HL-60 (cell line): ENCODE measurements around the gene FHIT.

Source experiments
- CTCF ChIP-seq: IDR thresholded peaks from one replicate; pipeline ENCODE4 v1.5.1; 2011; ENCODE audit warnings: low read length, control low read depth, inconsistent platforms; ENCODE audit not compliant: insufficient read depth
- GABPA ChIP-seq: IDR thresholded peaks from 2 replicates; pipeline ENCODE4 v1.6.1; 2012; ENCODE audit warnings: low read depth
- POLR2AphosphoS5 ChIP-seq: IDR thresholded peaks from 2 replicates; pipeline ENCODE4 v1.6.1; 2012; ENCODE audit warnings: low read depth
- REST ChIP-seq: IDR thresholded peaks from 2 replicates; pipeline ENCODE4 v1.6.1; 2012; ENCODE audit warnings: low read depth; ENCODE audit not compliant: insufficient replicate concordance
- SPI1 ChIP-seq: IDR thresholded peaks from 2 replicates; pipeline ENCODE4 v1.6.1; 2012; ENCODE audit warnings: low read depth, mild to moderate bottlenecking, borderline replicate concordance

- TF ChIP-seq CTCF (no peak), REST (no peak), POLR2AphosphoS5 (no peak), GABPA (no peak), SPI1 (no peak)
Measured at GRCh38 chr3:60322298-60322856, 928.9 kb downstream of the FHIT start.
